ENCODE measurements around the gene DCAF10.

- TF ChIP-seq EZH2 (IDR thresholded peaks at IDR 0.05; ENCODE audit: insufficient read depth, poor library complexity, severe bottlenecking) (no peak), EZH2phosphoT487 (IDR thresholded peaks at IDR 0.05; ENCODE audit: insufficient read depth, low read depth) (no peak)
Observed at GRCh38 chr9:37787059-37787458, 13.5 kb upstream of the DCAF10 start.
